ENCODE data around the gene PACRG. TPM values are rescaled to one million over a fixed set of nuclear protein-coding genes. Genes with fewer than 3 reads are reported as not detected.

Gene PACRG
- polyA plus RNA-seq, 3 donors, result not detected

DNA sequence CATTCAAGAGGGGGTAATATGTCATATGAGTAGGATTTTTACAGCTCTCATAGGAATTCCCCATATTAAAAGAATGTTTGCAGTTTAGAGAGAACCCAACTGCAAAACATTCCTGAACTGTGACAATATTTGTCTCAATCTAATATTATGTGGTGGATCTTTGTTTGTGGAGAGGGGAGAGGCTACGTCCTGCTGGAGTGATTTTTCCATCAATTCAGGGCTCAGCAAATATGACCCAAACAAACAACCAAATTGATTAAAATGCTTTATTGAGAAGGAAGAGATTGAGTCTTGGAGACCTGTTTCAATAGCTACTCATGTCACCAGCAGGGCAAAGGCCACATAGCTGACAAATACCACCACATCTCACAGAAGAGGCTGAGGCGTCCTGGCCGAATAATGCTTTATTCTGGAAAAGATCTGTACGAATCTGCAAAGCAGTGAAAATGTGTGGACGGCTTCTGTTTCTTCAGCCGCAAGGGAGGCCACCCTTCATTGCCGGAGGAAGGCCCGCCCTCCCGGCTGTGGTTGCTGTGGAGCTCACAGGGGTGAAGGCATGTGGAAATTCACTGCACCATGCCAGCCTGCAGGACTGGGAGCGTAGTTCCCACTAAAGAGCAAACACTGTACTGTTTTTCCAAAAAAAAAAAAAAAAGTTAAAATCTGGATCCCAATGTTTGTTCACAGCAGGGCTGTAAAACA lies 597.1 kb downstream of the PACRG start:
- Mint-ChIP-seq H3K27me3 (ENCODE audit: low read depth in 3 of 3) (peaks cover 3 to 8% (median 4%) of the 10 kb centered on the region in 3 donors), H3K4me3 (peak overlapping the region; percentile 41 to 74), H3K9me3 (peaks cover 6 to 14% (median 8%) of the 10 kb centered on the region in 7 donors), H3K4me1 (peaks cover 10% of the 10 kb centered on the region), H3K27ac (no peak overlapping the region), H3K36me3 (no peaks in the 10 kb centered on the region)
- Histone ChIP-seq H3K4me1 (ENCODE audit: control insufficient read depth in 1 of 2, insufficient read depth in 2 of 2, low read length in 2 of 2) (peaks cover 7 to 12% of the 10 kb centered on the region in 2 donors), H3K4me3 (replicated peaks in 1 of 3; ENCODE audit: low read depth in 2 of 3, low read length in 3 of 3) (no peak overlapping the region), H3K27ac (ENCODE audit: low read depth in 1 of 2, low read length in 2 of 2) (no peak overlapping the region), H4K20me1 (ENCODE audit: insufficient read depth, low read length) (no peaks in the 10 kb centered on the region), H3K4me2 (replicated peaks; ENCODE audit: extremely low read depth, low read length, poor library complexity, severe bottlenecking) (peak overlapping the region; percentile 26), H3K27me3 (ENCODE audit: control insufficient read depth in 2 of 2, insufficient read depth in 2 of 2, low read length in 2 of 2) (no peaks in the 10 kb centered on the region), H3K36me3 (replicated peaks in 1 of 2; ENCODE audit: control insufficient read depth in 1 of 2, insufficient read depth in 2 of 2, low read length in 2 of 2) (no peaks in the 10 kb centered on the region), H3K79me2 (ENCODE audit: insufficient read depth, low read length) (no peaks in the 10 kb centered on the region), H3K9me3 (replicated peaks in 1 of 2; ENCODE audit: control insufficient read depth in 1 of 2, insufficient read depth in 1 of 2, low read length in 2 of 2) (peaks cover 0 to 7% of the 10 kb centered on the region in 2 donors), H3K9ac (ENCODE audit: insufficient read depth, low read length, poor library complexity, severe bottlenecking) (no peak overlapping the region), H2AFZ (ENCODE audit: insufficient read depth, low read depth, low read length, poor library complexity, severe bottlenecking) (peak overlapping the region; percentile 56)
- 13% methylated on average over 7 of the region's 10 CpGs for WGBS (ENCODE audit: insufficient coverage)
- DNase-seq, result no peak
- TF ChIP-seq, protein P1, sequence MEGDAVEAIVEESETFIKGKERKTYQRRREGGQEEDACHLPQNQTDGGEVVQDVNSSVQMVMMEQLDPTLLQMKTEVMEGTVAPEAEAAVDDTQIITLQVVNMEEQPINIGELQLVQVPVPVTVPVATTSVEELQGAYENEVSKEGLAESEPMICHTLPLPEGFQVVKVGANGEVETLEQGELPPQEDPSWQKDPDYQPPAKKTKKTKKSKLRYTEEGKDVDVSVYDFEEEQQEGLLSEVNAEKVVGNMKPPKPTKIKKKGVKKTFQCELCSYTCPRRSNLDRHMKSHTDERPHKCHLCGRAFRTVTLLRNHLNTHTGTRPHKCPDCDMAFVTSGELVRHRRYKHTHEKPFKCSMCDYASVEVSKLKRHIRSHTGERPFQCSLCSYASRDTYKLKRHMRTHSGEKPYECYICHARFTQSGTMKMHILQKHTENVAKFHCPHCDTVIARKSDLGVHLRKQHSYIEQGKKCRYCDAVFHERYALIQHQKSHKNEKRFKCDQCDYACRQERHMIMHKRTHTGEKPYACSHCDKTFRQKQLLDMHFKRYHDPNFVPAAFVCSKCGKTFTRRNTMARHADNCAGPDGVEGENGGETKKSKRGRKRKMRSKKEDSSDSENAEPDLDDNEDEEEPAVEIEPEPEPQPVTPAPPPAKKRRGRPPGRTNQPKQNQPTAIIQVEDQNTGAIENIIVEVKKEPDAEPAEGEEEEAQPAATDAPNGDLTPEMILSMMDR (IDR thresholded peaks at IDR 0.05), result no peak
- intact Hi-C loops (cut with micrococcal nuclease), result no loop called here

GRCh38 chr6:163325390-163325784 lies 597.6 kb downstream of the PACRG start:
- Histone ChIP-seq H3K4me1 (ENCODE audit: control insufficient read depth in 1 of 2, insufficient read depth in 2 of 2, low read length in 2 of 2) (peaks cover 7 to 9% of the 10 kb centered on the region in 2 donors), H3K79me2 (ENCODE audit: insufficient read depth, low read length) (no peaks in the 10 kb centered on the region), H3K4me2 (replicated peaks; ENCODE audit: extremely low read depth, low read length, poor library complexity, severe bottlenecking) (no peak overlapping the region), H3K4me3 (replicated peaks in 1 of 3; ENCODE audit: low read depth in 2 of 3, low read length in 3 of 3) (no peak overlapping the region), H3K9ac (ENCODE audit: insufficient read depth, low read length, poor library complexity, severe bottlenecking) (no peak overlapping the region), H3K9me3 (replicated peaks in 1 of 2; ENCODE audit: control insufficient read depth in 1 of 2, insufficient read depth in 1 of 2, low read length in 2 of 2) (peaks cover 0 to 7% of the 10 kb centered on the region in 2 donors), H3K36me3 (replicated peaks in 1 of 2; ENCODE audit: control insufficient read depth in 1 of 2, insufficient read depth in 2 of 2, low read length in 2 of 2) (no peaks in the 10 kb centered on the region), H3K27me3 (ENCODE audit: control insufficient read depth in 2 of 2, insufficient read depth in 2 of 2, low read length in 2 of 2) (no peaks in the 10 kb centered on the region), H3K27ac (ENCODE audit: low read depth in 1 of 2, low read length in 2 of 2) (no peak overlapping the region), H4K20me1 (ENCODE audit: insufficient read depth, low read length) (no peaks in the 10 kb centered on the region), H2AFZ (ENCODE audit: insufficient read depth, low read depth, low read length, poor library complexity, severe bottlenecking) (peak overlapping the region; percentile 56)
- Mint-ChIP-seq H3K4me3 (peak overlapping the region in 1 of 2 donors; percentile 74), H3K4me1 (peaks cover 10% of the 10 kb centered on the region), H3K36me3 (no peaks in the 10 kb centered on the region), H3K27me3 (ENCODE audit: low read depth in 3 of 3) (peaks cover 3 to 8% (median 4%) of the 10 kb centered on the region in 3 donors), H3K27ac (no peak overlapping the region), H3K9me3 (peaks cover 5 to 14% (median 8%) of the 10 kb centered on the region in 7 donors)
- WGBS (ENCODE audit: insufficient coverage), result no CpG with 5 or more reads among the region's 4 CpGs
- DNase-seq, result no peak
- TF ChIP-seq, protein P1 (IDR thresholded peaks at IDR 0.05), result no peak
- intact Hi-C loops (cut with micrococcal nuclease), result no loop called here
